ENCODE measurements around the gene ERCC6L2. TPM values are rescaled to one million over a fixed set of nuclear protein-coding genes. Genes with fewer than 3 reads are reported as not detected.

The ERCC6L2 gene
- total and polyA plus RNA-seq, 2 experiments from 2014 or later: 33.5 to 80.6 TPM

GRCh38 chr9:95864852-95865580 lies 10.5 kb upstream of the ERCC6L2 start:
- no peaks in the 10 kb centered on the region for H3K27me3 Mint-ChIP-seq (ENCODE audit: insufficient read depth, low read depth, poor library complexity)

More at GRCh38 chr9:95864852-95865580, 10.5 kb upstream of the ERCC6L2 start:
- Mint-ChIP-seq H3K4me3 (no peak overlapping the region), H3K36me3 (ENCODE audit: low read depth) (peaks cover 8% of the 10 kb centered on the region; the same call in 1 of the 3 replicates), H3K9me3 (no peaks in the 10 kb centered on the region), H3K27ac (no peak overlapping the region), H3K4me1 (no peaks in the 10 kb centered on the region)
- H3K4me1 ChIP-seq (ENCODE audit: insufficient read depth): no peaks in the 10 kb centered on the region
- H3F3A ChIP-seq (replicated peaks; ENCODE audit: low read depth): no peaks in the 10 kb centered on the region
- no peak overlapping the region for H3K4me3 ChIP-seq
- no peak for DNase-seq (ENCODE audit: low spot score)
- no peak overlapping the region for H3K27ac ChIP-seq (ENCODE audit: low read depth)
- H4K20me1 ChIP-seq (replicated peaks; ENCODE audit: insufficient read depth): no peaks in the 10 kb centered on the region
- H3K27me3 ChIP-seq (ENCODE audit: insufficient read depth): no peaks in the 10 kb centered on the region
- H2AFZ ChIP-seq: no peak overlapping the region
- no peaks in the 10 kb centered on the region for H3K79me2 ChIP-seq (replicated peaks; ENCODE audit: insufficient read depth)
- no peaks in the 10 kb centered on the region for H3K9me2 ChIP-seq (ENCODE audit: insufficient read depth)
- H3K36me3 ChIP-seq (ENCODE audit: insufficient read depth): no peaks in the 10 kb centered on the region
- ATAC-seq: no peak
- TF ChIP-seq ETS1 (IDR thresholded peaks at IDR 0.05): no peak
- no peak for TF ChIP-seq REST (IDR thresholded peaks at IDR 0.05; ENCODE audit: unreplicated experiment)
- TF ChIP-seq STAT1 (IDR thresholded peaks at IDR 0.05; ENCODE audit: unreplicated experiment): no peak
- no peak for TF ChIP-seq ZNF114 (CRISPR knock-in tag; IDR thresholded peaks at IDR 0.05)
- no peak for TF ChIP-seq CTCF (conservative IDR thresholded peaks at IDR 0.05; ENCODE audit: low read depth in 2 of 2)
- no peak for TF ChIP-seq JUNB (IDR thresholded peaks at IDR 0.05; ENCODE audit: unreplicated experiment)
- TF ChIP-seq EZH2phosphoT487 (IDR thresholded peaks at IDR 0.05; ENCODE audit: unreplicated experiment): no peak
- no peak for TF ChIP-seq EZH2 (IDR thresholded peaks at IDR 0.05; ENCODE audit: low read depth, unreplicated experiment)
- TF ChIP-seq ZNF331 (CRISPR knock-in tag; IDR thresholded peaks at IDR 0.05; ENCODE audit: low read depth): no peak
- TF ChIP-seq CREB1 (CRISPR knock-in tag; IDR thresholded peaks at IDR 0.05; ENCODE audit: low read depth): no peak
- TF ChIP-seq NANOG (IDR thresholded peaks at IDR 0.05; ENCODE audit: borderline replicate concordance): no peak
- no peak for TF ChIP-seq ZNF462 (CRISPR knock-in tag; IDR thresholded peaks at IDR 0.05)
- TF ChIP-seq POLR2AphosphoS5 (IDR thresholded peaks at IDR 0.05; ENCODE audit: low read depth): no peak
- no peak overlapping the region for H3K4me2 ChIP-seq
